GM13976 (cell line): ENCODE data around the gene SLC25A3.
"Not testable (repeated sequence)": the region's sequence is repeated elsewhere in the genome, so short reads cannot be mapped to it uniquely, and the experiment has no call there.

ENCODE experiments used
- DNase-seq: peaks from one replicate; pipeline ENCODE4 v3.0.0; 2012; ENCODE audit warnings: low spot score
- CTCF ChIP-seq: IDR thresholded peaks from 2 replicates; pipeline ENCODE4 v1.5.1; 2012; ENCODE audit warnings: borderline replicate concordance, mild to moderate bottlenecking; ENCODE audit not compliant: insufficient read depth; ENCODE audit errors: extremely low read depth, missing control alignments, control extremely low read depth
- in situ Hi-C: fragments of 300-500 bp; cut with MboI; formaldehyde crosslinking; loops from one replicate; pipeline ENCODE4 v1.12.0; 2022; ENCODE audit warnings: low sequenced_read_pairs, mixed read lengths, inconsistent platforms; ENCODE audit not compliant: unreplicated experiment

SLC25A3 gene

DNA sequence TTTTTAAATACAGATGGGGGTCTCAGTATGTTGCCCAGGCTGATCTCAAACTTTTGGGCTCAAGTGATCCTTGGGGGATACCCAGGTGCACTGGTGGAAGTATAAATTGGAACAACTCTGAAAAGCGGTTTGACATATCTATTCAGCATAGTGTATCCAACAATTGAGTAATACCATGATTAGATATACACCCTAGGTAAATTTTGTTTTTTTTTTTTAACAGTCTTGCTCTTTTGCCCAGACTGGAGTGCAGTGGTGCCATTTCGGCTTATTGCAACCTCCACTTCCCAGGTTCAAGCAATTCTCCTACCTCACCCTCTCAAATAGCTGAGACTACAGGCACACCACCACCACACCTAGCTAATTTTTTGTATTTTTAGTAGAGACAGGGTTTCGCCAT lies 31.6 kb upstream of the SLC25A3 start:
- in situ Hi-C loops, result loop anchor here (25.0 kb wide), 1 partner anchor 425 kb away; no protein-coding TSS in a partner anchor
- TF ChIP-seq CTCF, result no peak
- DNase-seq, result no peak

DNA sequence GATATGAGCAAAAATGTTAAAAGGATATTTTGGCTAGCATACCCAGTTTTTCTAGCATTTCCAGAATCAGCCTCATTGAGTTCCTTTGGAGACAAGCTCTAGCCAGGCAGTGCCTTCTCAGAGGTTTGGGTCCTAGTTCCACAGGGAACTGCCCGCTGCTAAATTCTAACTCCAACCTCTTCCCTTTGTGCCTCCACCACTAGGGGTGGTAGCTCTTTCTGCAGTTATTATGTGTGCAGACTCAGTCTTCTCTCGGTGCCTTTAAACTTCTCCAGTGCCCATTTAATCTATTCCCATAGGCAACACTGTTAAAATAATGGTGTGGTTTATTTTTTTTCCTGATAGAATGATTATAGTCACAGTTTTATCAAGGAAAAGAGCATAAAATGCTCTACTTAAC lies 21.5 kb upstream of the SLC25A3 start:
- no peak for DNase-seq
- in situ Hi-C loops, result loop anchor here (25.0 kb wide), 1 partner anchor 415 kb away; no protein-coding TSS in a partner anchor
- no peak for TF ChIP-seq CTCF

DNA sequence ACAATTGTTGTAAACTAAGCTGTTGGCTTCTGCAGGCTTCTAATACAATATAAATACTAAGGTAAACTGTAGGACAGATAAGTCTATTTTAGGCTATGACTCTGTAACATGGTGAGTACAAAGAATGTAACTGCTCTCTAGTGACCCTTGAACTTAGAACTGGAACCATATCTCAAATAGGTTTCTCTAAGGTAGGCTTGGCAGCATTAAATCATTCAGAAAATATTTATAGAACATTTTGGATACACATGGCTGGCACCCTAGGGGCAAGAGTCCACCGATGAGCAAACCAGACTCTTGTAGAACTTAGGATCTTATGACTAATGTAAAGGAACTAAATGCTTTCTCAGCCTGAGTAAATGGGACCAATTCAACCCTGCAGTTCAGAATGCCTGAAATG lies 19.4 kb upstream of the SLC25A3 start:
- DNase-seq, result no peak
- no peak for TF ChIP-seq CTCF
- in situ Hi-C loops, result loop anchor here (25.0 kb wide), 1 partner anchor 413 kb away; no protein-coding TSS in a partner anchor

DNA sequence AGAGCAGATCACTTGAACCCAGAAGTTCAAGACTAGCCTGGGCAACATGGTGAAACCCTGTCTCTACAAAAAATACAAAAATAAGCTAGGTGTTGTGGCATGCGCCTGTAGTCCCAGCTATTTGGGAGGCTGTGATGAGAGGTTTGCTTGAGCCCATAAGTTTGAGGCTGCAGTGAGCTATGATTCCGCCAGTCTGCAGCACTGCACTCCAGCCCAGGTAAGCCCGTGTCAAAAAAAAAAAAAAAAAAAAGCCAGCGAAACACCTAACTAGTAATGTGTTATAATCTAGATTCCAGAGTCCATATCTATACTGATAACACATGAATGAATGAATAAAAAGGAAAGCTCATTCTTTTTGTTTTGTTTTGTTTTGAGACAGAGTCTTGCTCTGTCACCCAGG lies 18.5 kb upstream of the SLC25A3 start:
- DNase-seq, result no peak
- TF ChIP-seq CTCF, result no peak
- in situ Hi-C loops, result no loop called here

DNA sequence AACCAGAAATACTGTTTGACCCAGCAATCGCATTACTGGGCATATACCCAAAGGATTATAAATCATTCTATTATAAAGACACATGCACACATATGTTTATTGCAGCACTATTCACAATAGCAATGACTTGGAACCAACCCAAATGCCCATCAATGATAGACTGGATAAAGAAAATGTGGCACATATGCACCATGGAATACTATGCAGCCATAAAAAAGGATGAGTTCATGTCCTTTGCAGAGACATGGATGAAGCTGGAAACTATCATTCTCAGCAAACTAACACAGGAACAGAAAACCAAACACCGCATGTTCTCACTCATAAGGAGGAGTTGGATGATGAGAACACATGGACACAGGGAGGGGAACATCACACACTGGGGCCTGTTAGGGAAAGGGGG lies 16.7 kb upstream of the SLC25A3 start:
- in situ Hi-C loops, DNase-seq: not testable (repeated sequence)

DNA sequence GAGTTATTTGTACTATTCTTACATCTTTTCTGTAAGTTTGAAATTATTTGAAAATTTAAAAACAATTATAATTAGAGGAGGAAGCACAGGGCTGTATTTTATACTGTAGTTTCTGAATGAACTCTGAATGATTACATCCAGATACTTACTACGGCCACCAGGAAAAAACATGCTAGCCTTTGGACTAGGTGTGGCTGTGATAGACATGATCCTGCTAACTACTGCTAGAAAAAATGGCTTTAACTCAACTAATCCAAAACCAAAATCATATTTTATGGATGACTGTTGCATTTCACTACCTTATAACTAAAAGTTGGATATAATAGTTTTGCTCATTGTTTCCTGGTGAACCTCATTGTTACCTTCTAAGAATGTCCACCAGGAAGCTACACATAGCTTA lies 15.1 kb upstream of the SLC25A3 start:
- no peak for DNase-seq
- TF ChIP-seq CTCF, result no peak
- in situ Hi-C loops, result no loop called here

DNA sequence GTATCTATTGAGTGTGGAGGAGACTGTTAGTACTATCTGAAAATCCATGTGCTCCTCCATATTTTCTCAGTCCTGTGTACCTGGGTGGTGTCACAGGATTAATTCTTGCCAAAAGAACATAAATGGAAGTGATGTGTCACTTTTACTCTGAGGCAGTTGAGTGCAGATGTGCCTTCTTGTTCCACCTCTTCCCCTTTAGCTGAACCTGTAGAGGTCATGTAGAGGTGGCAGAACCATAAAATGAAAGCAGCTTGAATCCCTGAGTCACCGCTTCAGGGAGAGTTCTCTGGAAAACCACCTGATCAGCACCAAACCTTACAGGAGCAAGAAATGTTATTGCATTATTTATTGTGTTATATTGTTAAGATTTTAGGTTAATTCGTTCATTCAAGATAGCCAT lies 14.7 kb upstream of the SLC25A3 start:
- in situ Hi-C loops, result no loop called here
- no peak for DNase-seq
- no peak for TF ChIP-seq CTCF
